Measurements from ENCODE around the gene PLEKHH2.
A peak's percentile ranks its signal among the peaks of the same experiment; 100 is the strongest.

The PLEKHH2 gene

DNA sequence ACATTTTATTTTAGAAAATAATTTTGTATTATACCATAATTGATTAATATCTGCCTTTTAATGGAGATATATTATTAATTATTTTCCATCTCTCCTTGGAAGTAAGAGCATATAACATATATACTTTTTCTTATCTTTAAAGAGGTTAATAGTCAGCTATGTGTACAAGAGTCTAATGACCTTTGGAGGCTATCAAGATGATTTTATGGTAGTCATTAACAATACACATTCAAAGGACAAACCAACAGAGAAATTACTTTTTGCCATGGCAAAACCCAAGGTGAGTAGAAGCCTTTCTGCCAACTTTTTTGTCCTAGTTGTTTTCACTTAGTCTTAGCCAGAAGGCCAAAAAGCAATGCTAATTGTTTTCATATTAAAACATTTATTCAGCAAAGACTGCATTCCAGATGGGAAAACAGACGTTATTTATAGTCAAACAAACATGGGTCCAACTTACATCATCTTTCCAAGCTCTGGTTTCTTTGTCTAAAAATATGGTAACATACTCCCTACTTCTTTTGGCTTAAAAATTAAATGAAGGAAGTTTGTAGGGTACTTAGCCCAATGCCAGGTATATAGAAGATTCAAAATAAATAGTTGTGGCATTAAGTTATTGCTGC, 127.1 kb downstream of the PLEKHH2 start:
- no peak for DNase-seq

DNA sequence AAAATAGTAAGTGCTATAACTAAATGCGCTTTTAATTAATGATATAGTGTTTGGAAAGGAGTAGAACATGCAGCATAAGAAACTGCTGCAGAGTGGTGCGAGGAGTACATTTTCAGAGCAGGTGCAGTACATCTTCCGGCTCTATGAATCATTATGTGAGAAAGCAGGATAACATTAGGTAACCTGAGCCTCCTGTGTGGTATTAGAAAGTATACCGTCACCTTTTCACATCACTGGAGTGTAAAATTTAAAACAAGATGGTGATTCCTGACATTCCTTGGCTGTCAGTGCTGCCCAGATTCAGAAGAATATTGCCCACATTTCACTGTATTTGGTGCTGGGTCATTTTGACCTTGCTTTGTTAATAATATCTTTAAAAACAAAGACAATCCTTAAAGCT, 128.9 kb downstream of the PLEKHH2 start:
- DNase-seq, result no peak

DNA sequence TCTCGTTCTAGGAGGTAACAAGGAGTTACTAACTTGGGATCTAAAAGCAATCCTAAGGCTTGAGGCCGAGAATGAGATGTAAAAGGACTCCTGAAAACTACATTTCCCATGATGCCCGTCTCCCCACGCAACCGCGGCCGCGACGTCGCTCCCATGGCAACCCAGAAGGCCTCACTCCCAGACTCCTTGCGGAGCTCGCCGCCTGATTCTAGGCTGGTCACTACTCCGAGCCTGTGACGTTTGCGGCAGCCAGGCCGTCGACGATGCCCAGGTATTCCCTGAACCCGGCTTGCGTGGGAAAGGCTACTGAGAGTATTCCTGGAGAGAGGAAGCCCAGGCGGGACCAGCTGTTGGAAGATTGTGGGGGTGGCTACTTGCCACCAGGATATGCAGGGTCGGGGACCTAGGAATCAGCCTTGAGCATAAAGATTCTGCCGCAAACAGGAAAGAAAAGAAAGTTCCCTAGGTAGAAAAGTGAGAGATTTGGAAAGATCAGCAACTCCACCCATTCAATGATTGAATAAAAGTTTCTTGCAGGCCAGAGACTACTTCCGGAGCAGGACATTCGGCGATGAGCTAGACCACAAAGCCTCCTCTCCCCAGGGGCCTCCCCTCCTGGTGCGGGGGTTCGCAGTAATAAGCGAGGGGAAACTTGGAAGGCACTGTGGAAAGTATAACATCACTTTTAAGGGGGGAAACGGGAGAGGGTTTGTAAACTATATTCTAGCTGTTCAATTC, 137.0 kb downstream of the PLEKHH2 start, which contains the start of gene DYNC2LI1:
Gene DYNC2LI1, plus strand, starts transcription at position 164 of the 738 bp plus-strand sequence. Its CDS starts 100 bp downstream, at position 264.
- peak; percentile 65 for DNase-seq

DNA sequence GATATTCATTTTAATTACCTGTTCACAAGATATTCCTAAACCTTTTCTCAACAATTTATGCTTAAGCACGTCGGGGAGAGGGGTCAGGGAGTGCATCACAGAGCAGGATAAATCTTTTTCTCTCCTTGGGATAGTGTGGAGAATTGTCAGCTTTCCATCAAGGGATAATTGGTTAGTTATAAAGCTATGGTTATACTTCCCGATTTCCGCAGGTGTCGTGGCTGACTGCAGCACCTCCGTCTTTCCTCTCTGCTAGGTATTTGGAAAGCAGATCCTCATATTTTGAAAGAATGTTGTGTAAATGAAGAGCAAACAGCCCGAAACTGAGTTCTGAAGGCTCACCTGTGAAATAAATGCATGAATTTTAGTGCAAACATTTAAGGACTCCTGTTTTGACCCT, 137.6 kb downstream of the PLEKHH2 start:
- DNase-seq, result no peak

DNA sequence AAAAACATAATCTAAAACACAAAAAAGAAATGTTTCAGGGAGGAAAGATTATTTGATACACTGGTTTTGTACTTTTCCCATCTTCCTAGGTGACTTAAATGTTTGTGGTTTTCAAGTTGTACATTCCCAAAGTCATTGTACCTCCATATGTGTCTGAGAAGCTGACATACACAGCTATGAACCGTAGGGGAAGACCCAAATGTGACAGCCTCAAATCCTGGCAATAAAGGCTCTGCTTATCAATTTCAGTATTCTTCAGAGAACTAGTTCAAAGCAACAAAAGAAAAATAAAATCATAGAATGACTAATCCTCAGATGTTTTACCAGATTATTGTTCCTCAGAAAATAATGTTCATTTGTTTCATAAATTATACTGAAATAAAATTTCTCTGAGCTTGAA, 139.3 kb downstream of the PLEKHH2 start:
- no peak for DNase-seq

DNA sequence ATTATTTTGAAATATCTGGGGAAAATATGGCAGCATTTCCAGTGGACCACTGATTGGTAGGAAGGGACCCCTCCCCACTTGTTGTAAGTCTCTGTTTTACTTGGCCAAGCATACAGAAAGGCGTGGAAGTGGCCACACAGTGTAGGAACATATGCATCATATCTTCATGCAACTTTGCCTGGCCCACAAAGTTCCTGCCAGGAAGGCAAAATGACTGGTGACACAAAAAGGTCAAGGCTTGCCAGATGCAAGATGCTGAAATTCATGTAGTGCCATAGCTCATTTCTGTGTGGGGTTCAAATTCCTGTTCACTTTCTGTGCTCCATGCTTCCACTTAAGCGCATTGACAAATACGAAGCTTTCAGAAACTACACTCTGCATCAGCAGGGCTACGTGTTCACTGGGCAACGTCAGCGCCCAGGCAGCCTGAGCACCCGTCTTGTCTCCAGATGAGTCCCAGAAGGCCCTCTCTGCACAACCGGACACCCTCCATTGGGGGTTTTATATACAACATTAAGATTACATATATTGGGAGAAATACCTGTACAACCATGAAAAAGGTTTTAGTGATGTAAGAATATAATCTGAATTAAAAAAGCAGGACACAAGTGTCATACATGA, 140.4 kb downstream of the PLEKHH2 start:
- DNase-seq, result no peak

DNA sequence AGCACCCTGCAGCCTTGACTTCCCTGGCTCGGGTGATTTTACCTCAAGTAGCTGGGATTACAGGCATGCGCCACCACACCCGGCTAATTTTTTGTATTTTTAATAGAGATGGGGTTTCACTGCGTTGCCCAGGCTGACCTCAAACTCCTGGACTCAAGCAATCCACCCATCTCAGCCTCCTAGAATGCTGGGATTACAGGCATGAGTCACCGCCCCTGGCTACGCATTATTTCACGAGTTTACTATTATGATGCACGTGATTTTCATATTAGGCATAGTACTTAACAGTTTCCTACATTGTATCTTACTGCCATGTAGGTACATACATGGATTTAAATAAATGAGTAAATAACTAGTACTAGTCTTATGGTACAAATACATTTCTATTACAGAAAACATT, 141.2 kb downstream of the PLEKHH2 start:
- DNase-seq, result no peak

DNA sequence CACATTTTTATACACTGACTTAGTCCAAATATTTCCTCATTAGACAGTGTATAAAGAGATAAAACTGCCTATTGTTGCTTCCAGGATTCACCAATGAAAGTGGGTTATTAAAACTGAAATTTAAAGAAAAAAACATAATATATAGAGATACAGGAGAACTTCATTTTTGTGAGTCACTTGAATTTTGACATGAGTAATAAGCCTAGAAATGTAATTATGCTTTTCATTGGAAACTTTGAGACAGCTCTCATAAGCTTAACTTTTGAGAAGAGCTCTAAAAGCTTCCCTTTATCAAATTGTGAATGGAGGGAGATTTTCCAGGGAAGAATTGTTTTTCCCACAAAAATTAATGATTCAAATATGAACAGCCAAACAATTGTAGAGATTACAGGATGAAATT, 150.8 kb downstream of the PLEKHH2 start:
- DNase-seq, result no peak

DNA sequence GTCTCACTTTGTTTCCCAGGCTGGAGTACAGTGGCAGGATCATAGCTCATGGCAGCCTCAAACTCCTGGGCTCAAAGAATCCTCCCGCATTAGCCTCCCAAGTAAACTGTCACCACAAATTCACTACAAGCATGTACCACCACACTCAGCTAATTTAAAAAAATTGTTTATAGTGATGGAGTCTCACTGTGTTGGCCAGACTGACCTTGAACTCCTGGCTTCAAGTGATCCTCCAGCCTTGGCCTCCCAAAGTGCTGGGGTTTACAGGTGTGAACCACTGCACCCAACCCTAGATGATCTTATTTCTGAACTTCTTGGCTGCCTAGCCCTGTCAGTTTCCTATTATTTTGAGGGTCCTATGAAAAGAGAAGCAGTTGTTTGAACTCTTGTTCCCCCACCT, 151.6 kb downstream of the PLEKHH2 start:
- no peak for DNase-seq

DNA sequence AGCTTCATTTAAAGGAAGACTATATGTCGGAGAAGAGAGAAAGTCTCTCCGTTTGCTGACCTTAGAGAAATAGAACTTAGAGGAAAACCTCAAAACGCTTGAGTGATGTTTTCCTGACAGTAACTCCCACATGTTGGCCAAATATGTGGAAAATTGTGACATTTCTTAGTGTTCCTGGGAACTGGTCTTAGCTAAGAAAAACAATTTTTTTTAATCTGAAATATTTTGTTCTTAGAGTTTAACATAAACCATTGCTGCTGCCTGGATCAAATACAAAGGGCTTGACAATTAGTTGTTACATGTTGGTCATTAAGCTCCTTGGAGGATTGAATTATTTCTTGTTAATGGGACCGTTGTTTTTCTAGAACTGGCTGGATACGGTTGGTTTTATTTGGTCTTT, 153.1 kb downstream of the PLEKHH2 start:
- no peak for DNase-seq

DNA sequence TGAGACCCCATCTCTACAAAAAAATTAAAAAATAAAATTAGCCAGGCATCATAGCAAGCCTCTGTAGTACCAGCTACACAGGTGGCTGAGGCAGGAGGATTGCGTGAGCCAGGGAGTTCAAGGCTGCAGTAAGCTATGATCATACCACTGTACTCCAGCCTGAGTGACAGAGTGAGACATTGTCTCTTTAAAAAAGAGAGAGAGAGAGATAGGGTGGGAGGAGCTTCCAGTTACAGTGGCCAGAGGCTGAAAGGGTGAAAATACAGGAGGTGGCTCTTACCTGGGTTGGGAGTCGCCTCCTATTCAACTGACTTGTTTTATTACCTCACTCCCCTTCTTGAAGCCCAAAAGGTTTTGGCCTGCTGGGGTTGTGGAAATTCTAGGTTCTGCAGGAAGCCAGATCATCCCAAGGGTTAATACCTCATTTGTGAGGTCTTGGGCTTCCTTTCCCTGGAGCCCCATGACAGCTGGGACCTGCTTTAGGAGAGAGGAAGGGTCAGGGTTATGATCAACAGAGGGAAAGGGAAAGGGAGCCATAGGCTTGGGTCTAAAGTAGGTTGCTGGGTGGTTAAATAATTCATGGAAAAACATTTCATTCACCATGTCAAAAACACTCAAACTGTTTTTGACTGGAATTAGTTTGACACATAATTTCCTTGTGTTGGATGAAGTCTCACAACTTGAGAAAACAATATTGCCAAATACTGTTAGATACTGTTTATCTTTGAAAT, 154.1 kb downstream of the PLEKHH2 start:
- DNase-seq, result no peak

DNA sequence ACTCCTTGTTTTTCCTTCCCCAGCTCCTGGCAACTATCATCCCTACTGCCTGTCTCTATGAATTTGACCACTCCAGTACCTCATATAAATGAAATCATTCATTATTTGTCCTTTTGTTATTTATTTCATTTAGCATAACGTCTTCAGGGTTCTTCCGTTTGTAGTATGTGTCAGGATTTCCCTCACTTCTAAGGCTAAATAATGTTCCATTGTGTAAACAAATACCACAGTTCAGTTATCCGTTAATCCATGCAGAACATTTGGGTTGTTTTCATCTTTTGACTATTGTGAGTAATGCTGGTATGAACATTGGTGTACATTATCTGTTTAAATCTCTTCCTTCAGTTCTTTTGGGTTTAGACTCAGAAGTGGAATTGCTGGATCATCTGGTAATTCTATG, 155.6 kb downstream of the PLEKHH2 start:
- DNase-seq, result no peak

DNA sequence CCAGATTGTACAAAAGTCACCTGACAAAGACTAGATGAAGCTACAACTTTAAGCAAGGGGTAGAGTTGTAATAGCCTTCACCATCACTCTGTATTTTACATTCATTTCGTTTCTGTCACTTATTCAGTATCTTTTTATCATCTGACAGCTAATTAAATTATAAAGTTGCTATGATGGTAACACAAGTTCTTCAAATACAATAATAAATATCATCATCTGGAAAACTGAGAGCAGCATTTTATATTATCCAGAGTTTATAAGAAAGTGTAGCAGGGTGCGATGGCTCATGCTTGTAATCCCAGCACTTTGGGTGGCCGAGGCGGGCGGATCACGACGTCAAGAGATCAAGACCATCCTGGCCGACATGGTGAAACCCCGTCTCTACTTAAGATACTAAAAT, 157.9 kb downstream of the PLEKHH2 start:
- no peak for DNase-seq

DNA sequence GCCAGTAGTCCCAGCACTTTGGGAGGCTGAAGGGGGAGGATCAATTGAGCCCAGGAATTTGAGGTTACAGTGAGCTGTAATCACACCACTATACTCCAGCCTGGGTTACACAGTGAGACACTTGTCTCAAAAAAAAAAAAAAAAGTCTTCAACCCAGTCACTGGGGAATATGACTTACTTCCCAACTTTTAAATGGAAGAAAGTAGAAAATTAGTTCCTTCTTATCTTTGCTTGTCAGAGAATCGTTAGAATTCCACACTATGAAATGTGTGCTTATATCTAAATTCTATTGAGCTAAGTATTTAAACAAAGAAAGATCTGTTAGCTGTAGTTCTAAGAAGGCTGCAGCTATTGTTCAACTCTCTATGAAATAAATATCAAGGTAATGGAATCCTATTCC, 159.1 kb downstream of the PLEKHH2 start:
- DNase-seq, result no peak

DNA sequence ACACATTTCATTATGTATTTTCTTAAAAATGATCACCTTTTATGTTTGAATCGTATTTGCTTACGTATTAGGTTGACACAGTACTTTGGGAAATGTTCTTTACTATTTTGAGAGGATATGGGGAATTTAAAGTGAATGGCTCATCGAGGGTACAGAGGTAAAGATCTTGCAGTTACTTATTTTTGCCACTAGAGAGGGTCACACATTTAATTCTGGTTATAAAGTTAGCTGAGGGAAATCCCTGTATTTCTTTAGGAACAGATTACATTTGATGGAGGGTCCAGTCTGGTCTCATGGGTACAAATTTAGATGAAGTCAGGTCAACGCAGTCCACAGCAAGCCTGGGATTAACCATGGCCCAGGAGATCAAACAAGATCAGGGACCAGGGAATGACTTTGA, 161.2 kb downstream of the PLEKHH2 start:
- no peak for DNase-seq

DNA sequence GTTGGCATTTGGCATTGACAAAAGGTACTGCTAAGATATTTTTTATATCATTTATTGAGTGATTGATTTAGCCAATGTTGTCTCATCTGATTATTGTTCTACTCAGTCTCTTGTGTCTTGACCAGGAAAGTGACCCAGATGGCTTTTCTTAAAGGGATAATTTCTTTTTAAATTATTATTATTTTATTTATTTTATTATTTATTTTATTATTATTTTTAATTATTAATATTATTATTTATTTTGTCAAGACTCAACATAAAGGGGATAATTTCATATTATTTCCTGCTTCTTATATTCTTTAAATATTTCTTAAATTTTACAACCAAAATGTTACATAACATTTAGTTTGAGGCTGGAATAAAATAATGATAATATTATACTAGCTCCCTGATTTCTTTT, 163.8 kb downstream of the PLEKHH2 start:
- no peak for DNase-seq

DNA sequence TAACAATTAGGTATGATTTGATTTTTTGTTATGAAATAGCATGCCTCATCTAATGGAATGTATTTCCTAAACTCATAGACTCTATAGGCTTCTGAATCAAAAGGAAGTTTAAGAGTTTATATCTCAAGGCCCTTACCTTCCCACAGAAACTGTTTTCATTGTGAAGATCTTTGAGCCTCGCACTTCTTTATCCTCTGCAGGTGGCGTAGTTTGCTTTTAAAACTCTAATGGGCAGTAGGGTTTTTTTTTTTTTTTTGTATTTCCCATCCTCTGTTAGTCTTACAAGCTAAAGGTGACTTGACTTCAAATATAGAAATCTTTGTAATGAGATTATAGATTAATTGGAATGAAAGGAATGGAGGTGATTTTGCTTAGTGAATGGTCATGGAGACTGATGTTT, 165.1 kb downstream of the PLEKHH2 start:
- no peak for DNase-seq

DNA sequence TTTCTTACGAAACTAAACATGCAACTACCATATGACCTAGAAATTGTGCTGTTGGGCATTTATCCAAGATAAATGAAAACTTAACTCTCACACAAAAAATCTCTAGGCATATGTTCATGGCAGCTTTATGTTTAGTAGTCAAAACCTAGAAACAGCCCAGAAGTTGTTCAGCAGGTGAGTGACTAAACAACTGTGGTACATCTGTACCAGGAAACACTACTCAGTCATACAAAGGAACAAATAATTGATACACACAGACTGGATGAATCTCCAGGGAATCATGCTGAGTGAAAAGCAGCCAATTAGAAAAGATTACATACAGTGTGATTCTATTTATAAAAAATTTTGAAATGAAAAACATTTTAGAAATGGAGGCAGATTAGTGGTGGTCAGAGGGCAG, 166.1 kb downstream of the PLEKHH2 start:
- no peak for DNase-seq

DNA sequence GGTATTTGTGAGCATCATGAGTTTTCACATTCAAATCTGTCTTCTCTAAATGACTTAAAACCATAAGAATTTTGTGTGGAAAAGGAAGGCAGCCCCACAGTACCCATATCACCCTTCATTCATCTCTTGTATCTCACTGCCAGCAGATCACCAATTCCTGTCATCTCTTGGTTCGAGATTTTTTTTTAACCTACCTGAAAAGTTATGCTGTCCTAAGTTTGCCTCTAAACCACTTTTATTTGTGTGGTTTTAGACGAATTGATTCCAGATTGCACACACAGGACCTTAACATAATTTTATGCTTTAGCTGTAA, 169.6 kb downstream of the PLEKHH2 start:
- no peak for DNase-seq

DNA sequence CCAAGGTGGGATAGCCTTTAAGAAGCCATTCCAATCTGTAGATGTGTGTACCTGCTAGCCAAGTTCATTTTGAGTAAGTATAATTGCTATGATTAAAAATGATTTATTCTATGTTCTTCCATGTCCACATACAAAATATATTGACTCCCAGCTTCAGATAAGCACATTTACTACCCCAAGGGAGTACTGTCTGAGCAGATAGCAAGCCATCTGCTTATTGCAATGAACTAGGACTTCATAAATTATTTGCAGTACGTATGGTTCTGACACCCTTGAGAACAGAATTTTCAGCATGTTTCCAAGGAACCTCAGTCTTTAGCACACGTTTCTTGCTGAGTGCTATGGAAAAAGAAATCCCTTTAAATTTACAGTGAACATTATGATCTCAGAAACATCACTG, 173.4 kb downstream of the PLEKHH2 start:
- no peak for DNase-seq

DNA sequence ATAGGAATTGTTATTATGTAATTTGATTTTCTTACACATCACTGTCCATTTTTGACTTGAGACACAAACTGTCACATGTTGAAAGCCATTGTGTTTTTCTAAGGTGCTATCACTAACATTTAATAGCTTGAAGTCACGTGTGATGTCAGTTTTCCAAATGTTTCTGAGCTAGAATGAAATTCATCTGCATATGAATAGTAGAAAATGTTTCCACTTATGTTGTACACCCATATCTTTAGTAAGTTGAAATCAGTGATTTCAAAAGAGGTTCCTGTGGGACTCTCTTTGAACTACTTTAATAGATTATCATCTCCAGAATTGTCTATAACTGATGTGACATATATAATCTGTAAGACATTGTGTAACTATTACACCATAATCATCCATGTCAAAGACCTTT, 173.8 kb downstream of the PLEKHH2 start:
- DNase-seq, result no peak

DNA sequence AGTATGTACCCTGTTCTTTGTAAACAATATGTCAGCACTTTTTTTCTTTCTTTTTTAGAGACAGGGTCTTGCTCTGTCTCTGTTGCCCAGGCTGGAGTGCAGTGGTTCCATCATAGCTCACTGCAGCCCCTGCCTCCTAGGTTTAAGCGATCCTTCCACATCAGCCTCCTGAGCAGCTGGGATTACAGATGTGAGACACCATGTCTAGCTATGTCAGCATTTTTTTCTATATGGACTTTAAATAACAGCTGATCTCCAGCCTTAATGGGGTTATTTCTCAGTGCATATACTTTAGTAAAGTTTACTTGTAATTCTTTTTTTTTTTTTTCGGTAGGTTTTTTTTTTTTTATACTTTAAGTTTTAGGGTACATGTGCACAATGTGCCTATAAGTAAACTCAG, 174.9 kb downstream of the PLEKHH2 start:
- DNase-seq, result no peak

DNA sequence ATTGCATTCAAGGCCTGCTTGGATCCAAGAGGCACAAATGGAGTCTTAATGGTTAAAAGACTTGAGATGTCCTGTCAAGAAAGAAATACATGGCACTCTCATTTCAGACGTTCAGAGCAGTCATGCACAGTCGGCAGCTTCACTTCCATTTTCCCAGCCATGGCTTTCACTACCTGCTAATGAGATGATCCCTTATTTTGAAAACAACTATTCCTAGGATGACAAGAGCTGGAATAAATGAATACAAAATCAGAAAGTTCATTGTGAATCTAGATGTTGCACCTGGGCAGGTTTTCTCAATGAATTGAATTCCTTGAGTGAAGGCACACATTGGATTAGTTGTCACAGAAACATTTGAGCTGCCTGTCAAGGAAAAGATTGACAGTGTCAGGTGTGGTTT, 175.9 kb downstream of the PLEKHH2 start:
- DNase-seq, result no peak

DNA sequence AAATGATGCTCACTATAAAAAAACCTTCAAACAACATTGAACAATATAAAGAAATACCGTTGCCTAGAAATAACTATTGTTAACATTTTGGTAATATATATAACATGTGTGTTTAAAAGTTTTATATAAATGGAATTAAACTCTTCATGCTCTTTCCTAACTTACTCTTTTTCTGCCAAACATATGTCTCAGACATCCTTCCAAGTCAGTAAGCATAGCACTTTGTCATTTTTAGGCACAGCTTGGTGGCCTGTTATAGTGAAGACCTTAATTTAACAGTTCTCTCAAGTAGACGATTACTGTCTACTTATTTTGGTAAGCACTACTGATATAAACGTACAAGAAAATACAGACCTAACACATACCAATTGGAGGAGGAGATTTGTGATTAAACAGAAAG, 177.7 kb downstream of the PLEKHH2 start:
- DNase-seq, result no peak

Data from NCI-H2029 treated with DMSO at 0.1 percent for 48 hours (cell line).